ENCODE results near the gene FBXL17.

DNA sequence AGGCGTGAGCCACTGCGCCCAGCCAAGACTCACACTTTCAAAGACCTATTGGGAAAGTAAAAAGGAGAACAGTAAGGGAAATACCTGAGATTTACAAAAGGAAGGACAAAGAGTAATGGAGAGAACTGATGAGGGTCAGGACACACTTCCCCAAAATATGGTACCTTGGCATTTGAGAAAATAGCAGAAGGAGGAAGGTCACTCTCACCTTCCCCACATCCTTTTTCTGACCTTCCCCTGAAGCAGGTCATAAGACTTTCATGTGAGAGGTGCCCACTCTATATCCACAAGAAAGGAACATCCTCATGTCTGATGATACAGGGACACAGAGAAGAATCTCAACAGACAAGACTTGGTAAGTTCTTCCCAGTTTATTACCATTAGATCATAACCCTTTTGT, 272.8 kb downstream of the FBXL17 start:
- TF ChIP-seq ZFP36 (IDR thresholded peaks at IDR 0.05; ENCODE audit: low read depth, low read length, partially characterized antibody) (no peak), SIX5 (IDR thresholded peaks at IDR 0.05; ENCODE audit: borderline replicate concordance in 1 of 2, insufficient read depth in 1 of 2, low read depth in 1 of 2, low read length in 2 of 2) (no peak), MAFF (IDR thresholded peaks at IDR 0.05; ENCODE audit: low read length) (no peak), NCOA4 (IDR thresholded peaks at IDR 0.05; ENCODE audit: partially characterized antibody) (no peak)
- TF ChIP-seq, protein P1, sequence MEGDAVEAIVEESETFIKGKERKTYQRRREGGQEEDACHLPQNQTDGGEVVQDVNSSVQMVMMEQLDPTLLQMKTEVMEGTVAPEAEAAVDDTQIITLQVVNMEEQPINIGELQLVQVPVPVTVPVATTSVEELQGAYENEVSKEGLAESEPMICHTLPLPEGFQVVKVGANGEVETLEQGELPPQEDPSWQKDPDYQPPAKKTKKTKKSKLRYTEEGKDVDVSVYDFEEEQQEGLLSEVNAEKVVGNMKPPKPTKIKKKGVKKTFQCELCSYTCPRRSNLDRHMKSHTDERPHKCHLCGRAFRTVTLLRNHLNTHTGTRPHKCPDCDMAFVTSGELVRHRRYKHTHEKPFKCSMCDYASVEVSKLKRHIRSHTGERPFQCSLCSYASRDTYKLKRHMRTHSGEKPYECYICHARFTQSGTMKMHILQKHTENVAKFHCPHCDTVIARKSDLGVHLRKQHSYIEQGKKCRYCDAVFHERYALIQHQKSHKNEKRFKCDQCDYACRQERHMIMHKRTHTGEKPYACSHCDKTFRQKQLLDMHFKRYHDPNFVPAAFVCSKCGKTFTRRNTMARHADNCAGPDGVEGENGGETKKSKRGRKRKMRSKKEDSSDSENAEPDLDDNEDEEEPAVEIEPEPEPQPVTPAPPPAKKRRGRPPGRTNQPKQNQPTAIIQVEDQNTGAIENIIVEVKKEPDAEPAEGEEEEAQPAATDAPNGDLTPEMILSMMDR (IDR thresholded peaks at IDR 0.05 in 2 of 3, conservative IDR thresholded peaks at IDR 0.05 in 1 of 3; ENCODE audit: insufficient read depth in 2 of 3, low read depth in 1 of 3, low read length in 3 of 3), result no peak

All from K562 (cell line).